Liver (tissue), 3 donors: ENCODE measurements around the gene TLR3.

Experiments used
- EGR1 ChIP-seq, 2 donors: IDR thresholded peaks; 2 replicates each; pipeline ENCODE4 v1.6.1; 2016 to 2018; ENCODE audit warnings: antibody characterized with exemption in 2 of 2, low read depth in 2 of 2
- RXRA ChIP-seq, 2 donors: IDR thresholded peaks; 2 replicates each; pipeline ENCODE4 v1.6.1; 2017 to 2018; ENCODE audit warnings: antibody characterized with exemption in 2 of 2, mild to moderate bottlenecking in 1 of 2
- YY1 ChIP-seq: IDR thresholded peaks from 2 replicates; pipeline ENCODE4 v1.6.1; 2016; ENCODE audit warnings: antibody characterized with exemption, mild to moderate bottlenecking
- TF ChIP-seq, protein P1 (sequence below): fragments of 150-350 bp; IDR thresholded peaks from 2 replicates; pipeline ENCODE4 v1.5.1; 2017; ENCODE audit warnings: improper control_type of control experiment, low read depth, low read length; ENCODE audit not compliant: missing input control
- donor health status: healthy.
- donor health status: healthy.

- TF ChIP-seq, protein P1, sequence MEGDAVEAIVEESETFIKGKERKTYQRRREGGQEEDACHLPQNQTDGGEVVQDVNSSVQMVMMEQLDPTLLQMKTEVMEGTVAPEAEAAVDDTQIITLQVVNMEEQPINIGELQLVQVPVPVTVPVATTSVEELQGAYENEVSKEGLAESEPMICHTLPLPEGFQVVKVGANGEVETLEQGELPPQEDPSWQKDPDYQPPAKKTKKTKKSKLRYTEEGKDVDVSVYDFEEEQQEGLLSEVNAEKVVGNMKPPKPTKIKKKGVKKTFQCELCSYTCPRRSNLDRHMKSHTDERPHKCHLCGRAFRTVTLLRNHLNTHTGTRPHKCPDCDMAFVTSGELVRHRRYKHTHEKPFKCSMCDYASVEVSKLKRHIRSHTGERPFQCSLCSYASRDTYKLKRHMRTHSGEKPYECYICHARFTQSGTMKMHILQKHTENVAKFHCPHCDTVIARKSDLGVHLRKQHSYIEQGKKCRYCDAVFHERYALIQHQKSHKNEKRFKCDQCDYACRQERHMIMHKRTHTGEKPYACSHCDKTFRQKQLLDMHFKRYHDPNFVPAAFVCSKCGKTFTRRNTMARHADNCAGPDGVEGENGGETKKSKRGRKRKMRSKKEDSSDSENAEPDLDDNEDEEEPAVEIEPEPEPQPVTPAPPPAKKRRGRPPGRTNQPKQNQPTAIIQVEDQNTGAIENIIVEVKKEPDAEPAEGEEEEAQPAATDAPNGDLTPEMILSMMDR, result no peak
- peak in 1 of 2 donors; percentile 35 for TF ChIP-seq EGR1 (IDR thresholded peaks at IDR 0.05; ENCODE audit: low read depth in 2 of 2)
- TF ChIP-seq RXRA (IDR thresholded peaks at IDR 0.05), result peak; percentile 73 to 87
- peak; percentile 89 for TF ChIP-seq YY1
Observed at GRCh38 chr4:186029571-186030398, 39.2 kb upstream of the TLR3 start.
